ENCODE measurements around the gene ATF6.

- no peak for TF ChIP-seq EZH2 (IDR thresholded peaks at IDR 0.05)
- no peak for TF ChIP-seq POLR2AphosphoS5 (IDR thresholded peaks at IDR 0.05; ENCODE audit: borderline replicate concordance, low read depth, low read length)
These were observed 141.1 kb downstream of the ATF6 start for GRCh38 chr1:161907265-161907664.
